Measurements from ENCODE around the gene IL4I1.
A peak's percentile ranks its signal among the peaks of the same experiment; 100 is the strongest.

IL4I1 gene

DNA sequence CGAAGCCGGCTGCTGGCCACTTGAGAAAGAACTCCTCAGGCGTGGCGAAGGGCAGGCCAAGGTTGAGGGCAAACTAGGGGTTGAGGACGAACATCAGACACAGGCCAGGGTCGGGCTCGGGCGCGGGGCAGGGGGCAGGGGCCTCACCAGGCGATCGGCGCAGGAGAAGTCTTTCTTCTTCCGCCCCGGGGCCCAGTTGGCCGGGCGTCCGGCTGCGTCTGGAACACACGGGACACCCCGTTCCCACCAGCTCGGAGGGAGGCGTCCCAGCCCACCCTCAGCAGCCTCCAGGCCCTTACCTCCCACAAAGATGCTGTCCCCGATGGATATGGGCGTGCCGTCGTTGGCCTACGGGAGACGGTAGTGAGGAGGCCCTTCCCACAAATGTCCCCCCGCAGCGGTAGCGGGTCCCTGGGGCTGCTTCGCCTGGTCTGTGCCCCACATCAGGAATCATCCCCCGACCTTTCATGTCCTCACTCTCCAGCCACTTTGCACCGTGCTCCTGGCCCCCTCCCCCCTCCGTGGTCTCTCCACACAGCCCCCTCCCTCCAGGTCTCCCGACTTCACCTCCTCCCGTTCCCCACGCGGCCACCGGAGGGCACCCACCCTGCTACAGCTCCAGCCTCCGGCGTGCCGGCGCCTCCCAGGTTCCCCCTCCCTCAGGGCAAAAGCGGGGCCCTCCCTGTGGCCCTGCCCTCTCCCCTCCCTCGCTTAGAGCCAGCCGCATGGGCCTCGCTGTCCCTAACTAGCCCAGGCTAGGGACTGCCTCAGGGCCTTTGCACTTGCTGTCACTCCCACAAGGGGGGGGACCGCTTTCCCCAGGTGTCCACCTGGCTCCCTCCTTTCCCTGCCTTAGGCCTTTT, 34.1 kb downstream of the IL4I1 start:
- DNase-seq = peak; percentile 62

DNA sequence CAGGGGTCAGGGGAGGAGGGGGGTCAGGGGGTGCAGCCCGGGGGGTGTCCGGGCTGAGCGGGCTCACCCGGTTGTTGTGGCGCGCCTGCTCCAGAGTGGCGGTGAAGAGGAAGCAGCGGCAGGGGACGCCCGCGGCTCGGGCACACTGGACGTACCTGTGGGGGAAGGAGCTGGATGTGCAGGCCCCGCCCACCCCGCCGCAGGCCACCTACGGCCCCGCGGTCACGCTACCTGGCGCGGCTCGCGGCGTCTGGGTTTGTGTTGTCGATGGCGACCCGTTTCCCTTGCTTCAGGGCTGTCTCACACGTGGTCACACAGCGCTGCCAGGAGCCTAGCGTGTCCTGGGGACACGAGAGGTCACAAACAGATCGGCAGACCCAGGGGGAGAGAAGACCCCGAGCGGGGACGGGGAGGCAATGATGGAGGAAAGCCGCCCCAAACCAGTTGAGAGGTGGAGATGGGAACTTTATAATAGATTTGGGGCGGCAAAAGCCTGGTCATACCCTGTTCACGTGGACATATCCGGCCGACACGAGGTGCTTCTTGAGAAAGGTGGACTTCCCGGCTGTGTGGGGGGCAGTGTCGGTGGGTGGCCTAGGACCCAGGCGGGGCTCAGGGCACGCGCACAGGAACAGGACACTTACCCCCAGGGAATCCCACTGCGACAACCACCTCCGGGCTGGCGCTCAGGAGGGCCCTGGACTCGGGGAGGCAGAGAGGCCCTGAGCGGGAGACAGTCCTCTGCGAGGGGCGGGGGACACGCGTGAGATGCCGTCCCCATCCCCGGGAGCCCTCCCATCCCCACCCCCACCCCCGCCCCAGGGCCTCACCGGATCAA, 34.9 kb downstream of the IL4I1 start:
- DNase-seq = no peak

DNA sequence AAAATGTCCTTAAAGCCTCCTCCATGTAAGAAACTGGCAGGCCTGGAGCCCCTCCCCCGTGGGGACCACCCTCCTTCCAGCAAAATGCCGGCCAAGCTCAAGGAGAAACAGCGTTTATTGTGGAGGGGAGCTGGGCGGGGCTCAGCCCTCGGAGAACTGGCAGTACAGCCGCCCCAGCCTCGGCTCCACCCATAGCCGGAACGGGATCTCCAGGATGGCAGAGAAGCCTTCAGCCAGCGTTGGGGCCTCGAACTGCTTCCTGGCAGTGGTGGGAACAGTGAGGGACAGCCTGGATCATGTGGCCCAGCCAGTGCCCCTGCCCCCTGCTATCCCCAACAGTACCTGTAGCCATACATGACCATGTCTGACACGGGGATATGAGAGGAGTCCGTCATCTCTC, 35.6 kb downstream of the IL4I1 start:
- DNase-seq = peak; percentile 54

GRCh38 chr19:49860336-49861102, 36.2 kb downstream of the IL4I1 start:
- no peak for DNase-seq

GRCh38 chr19:49859682-49860335, 36.9 kb downstream of the IL4I1 start:
- no peak for DNase-seq

DNA sequence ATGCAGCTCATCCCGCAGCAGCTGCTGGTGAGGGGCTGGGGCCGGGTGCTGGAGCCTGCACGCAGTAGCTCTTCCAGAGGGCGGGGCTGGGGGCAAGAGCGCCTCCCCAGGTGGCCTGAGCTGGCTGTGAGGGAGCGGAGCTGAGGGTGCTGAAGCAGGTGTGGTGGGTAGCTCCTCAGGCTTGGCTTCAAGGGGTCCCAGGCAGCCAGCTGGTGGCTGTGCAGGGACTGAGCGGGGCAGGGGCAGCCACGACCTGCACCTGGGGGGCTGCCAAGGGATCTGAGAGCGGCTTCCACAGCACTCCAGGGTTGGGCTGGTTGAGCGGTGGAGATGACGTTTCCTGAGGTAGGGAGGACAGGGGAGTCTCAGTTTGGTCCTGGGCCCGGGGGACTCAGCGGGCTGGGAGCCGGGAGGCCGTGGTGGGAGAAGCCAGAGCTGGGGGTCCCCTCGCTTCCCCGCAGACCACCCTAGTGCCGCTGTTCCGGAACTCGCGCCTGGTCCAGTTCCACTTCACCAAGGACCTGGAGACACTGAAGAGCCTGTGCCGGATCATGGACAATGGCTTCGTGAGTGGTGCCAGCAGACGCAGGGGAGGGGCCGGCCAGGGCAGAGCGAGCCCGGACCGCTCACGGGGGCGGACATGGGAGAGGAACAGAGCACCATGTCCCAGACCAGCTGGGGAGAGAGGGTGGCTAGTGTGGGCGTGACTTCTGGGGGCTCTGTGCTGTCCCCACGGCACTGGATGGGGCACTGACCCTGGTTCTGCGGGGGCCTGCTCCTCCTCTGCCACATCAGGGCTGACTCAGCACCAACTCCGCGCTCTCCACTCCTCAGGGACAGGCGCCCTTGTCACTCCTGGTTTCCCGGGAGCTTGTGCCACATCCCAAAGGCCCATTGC, 38.4 kb downstream of the IL4I1 start:
- no peak for DNase-seq

GRCh38 chr19:49857838-49858087, 38.9 kb downstream of the IL4I1 start:
- DNase-seq = no peak

DNA sequence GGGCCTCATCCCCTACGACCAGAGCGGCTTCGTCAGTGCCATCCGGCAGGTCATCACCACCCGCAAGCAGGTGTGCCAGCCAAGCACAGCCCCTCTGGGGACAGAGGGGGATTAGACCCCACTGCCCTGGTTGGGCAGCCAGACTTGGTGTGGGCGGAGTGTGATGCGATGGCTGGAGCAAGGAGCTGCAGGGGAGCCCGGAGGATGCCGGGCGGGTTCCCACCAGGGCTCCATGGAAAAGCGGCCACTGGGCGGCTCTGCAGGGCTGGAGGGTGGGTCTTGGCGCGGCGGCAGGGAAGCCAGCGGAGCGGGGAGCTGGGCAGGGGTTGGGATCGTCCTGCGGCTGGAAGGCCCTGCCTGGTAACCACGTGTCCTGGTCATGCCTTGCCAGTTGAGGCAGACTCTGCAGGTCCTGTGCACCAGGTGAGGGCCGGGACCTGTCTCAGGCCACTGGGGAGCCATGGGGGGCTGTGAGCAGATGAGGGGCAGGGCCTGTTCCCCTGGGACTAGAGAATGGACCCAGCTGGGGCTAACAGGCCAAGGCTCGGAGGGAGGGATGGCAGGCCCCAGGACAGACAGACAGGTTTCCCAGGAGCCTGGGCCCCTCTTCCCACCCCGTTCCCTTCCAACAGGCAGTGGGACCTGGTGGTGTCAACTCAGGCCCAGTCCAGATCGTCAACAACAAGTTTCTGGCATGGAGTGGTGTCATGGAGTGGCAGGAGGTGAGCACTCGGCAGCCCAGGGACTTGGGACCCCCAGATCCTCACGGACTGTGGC, 39.4 kb downstream of the IL4I1 start:
- DNase-seq = no peak

- no peak for DNase-seq
Observed at GRCh38 chr19:49856574-49857021, 40.1 kb downstream of the IL4I1 start.

DNA sequence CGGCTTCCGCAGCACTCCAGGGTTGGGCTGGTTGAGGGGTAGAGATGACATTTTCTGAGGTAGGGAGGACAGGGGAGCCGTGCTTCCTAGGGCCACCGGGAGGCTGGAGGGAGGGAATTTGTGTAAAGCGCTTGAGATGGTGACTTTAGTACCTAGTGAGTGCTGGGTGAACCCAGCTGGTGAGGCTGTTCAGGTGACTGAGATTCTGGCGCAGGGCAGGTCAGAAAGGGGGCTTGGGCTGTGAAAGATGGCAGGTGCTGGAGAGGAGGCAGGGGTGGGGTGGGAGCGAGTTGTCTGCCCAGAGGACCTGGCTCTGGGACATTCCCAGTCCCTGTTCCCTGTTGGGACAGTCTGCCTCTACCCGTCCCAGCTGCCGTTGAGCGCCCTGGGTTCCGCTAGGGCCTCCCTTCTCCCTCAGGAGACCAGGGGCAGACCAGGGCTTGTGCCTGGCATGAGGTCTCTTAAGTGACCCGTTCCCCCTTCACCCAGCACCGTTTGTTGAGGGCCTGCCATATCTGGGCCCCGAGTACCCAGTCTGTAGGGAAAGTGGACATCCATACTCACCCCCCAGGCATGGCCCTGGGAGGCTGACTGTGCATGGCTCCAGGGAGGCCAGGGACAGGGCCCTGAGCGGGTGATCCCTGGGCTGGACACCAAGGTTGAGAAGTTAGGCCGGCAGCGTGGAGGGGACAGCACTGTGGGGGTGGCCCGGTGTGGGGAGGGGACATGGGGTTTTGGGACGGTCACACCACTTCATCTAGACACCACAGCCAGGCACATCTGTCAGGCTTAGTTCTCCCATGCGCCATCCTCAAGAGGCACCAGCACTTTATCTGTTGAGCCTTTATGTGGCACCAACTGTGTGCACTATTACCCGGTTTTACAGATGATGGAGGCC, 40.8 kb downstream of the IL4I1 start:
- no peak for DNase-seq

DNA sequence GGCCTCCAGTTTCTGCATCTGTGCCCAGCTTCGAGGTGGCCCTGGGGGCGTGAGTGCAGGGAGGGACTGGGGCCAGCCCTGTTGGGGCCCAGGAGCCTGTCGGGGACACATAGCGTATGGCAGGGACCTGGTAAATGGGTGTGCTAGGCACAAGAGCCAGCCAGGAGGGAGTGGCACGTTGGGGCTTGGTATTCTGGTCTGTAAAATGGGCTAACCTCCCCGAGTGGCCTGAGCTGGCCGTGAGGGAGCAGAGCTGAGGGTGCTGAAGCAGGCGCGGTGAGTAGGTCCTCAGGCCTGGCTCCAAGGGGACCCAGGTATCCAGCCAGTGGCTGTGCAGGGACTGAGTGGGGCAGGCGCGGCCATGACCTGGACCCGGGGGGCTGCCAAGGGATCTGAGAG, 41.4 kb downstream of the IL4I1 start:
- no peak for DNase-seq

DNA sequence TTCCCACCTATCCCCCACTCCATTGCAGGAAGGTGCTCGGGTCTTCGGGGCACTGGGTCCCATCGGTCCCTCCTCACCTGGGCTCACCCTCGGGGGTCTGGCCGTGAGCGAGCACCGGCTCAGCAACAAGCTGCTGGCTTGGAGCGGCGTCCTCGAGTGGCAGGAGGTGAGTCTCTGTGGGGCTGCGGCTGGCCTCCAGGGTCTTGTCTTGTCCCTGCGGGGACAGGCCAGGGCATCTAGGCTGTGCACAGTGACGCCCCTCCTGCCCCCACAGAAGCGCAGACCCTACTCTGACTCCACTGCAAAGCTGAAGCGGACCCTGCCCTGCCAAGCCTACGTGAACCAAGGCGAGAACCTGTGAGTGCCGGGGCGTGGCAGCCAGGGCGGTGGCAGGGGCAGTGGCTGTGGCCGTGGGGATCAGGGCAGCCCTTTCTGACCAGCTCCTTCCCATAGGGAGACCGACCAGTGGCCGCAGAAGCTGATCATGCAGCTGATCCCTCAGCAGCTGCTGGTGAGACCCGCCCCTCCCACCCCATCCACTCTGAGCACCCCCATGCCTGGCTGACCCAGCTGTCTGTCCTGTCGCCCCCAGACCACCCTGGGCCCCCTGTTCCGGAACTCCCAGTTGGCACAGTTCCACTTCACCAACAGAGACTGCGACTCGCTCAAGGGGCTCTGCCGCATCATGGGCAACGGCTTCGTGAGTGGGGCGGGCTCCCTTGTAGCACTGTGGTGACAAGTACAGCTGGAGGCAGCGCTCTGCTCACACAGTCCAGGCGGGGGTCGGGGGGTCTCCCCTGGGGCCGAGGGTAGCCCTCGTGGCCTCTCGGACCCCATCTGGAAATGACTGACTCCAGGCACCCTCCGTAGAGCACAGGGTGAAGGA, 42.1 kb downstream of the IL4I1 start:
- DNase-seq = no peak

GRCh38 chr19:49853852-49854377, 42.8 kb downstream of the IL4I1 start:
- DNase-seq = no peak

DNA sequence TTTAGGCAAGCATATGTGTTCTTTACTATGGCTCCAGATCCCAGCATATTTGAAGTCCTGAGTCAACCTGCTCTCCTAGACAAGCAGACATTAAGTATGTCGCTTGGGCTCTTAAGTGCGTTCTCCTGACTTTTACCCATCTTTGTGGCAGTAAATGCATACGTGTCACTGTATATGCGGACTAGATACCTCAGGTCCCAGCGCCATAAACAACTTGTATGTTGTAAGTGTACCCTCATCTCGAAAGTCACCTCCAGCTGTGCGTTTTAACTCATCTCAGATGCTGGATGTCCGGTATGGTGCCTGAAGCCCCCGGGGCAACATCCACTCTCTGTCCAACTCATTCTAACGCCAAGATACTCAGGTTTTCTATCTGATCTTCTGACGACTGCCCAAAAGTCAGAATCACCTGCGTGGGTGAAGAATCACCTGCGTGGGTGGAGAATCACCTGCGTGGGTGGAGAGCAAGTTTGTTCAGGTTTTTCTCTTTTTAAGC, 44.0 kb downstream of the IL4I1 start:
- no peak for DNase-seq

- no peak for DNase-seq
Observed at GRCh38 chr19:49851456-49852259, 45.0 kb downstream of the IL4I1 start.

GRCh38 chr19:49850487-49851342, 46.0 kb downstream of the IL4I1 start, which contains the start of gene PTOV1:
Gene PTOV1, plus strand, starts transcription at chr19:49851159.
- peak; percentile 94 for DNase-seq

GRCh38 chr19:49850221-49850486, 46.5 kb downstream of the IL4I1 start:
- no peak for DNase-seq
